MG63 (cell line): Measurements from ENCODE around the gene ARHGAP32. TPM values are rescaled to one million over a fixed set of nuclear protein-coding genes. Genes with fewer than 3 reads are reported as not detected.

Experiments used
- DNase-seq: peaks from one replicate; pipeline ENCODE4 v3.0.0-alpha.2; 2020
- H3K27me3 ChIP-seq: fragments of 250-450 bp; sonication (Bioruptor Pico); 2 replicates; pipeline ENCODE4 v1.5.1; 2020; ENCODE audit warnings: mild to moderate bottlenecking, moderate library complexity
- H3K36me3 ChIP-seq: fragments of 250-450 bp; sonication (Bioruptor Pico); 2 replicates; pipeline ENCODE4 v1.5.1; 2020; ENCODE audit warnings: mild to moderate bottlenecking, moderate library complexity
- H3K4me3 ChIP-seq: fragments of 250-450 bp; sonication (Bioruptor Pico); 2 replicates; pipeline ENCODE4 v1.5.1; 2020; ENCODE audit warnings: mild to moderate bottlenecking, moderate library complexity
- H3K9me3 ChIP-seq: fragments of 250-450 bp; sonication (Bioruptor Pico); 2 replicates; pipeline ENCODE4 v1.5.1; 2020; ENCODE audit warnings: mild to moderate bottlenecking, moderate library complexity
- total RNA-seq: library from RNA; depleted of rRNA; stranded (reverse); fragments of >200 nt; shearing (Covaris generic); gene quantifications from 2 replicates; pipeline ENCODE4 v1.2.3, GENCODE V29; 2014; ENCODE audit warnings: low replicate concordance

The ARHGAP32 gene
- total RNA-seq, 1 experiment from 2014 or later, result 2.8 TPM

GRCh38 chr11:129086976-129087375, 105.1 kb downstream of the ARHGAP32 start:
- Histone ChIP-seq H3K36me3 (no peaks in the 10 kb centered on the region), H3K9me3 (peaks cover 9% of the 10 kb centered on the region), H3K27me3 (no peaks in the 10 kb centered on the region), H3K4me3 (no peak overlapping the region)
- DNase-seq, result no peak

- DNase-seq, result no peak
Measured at GRCh38 chr11:129077191-129077590, 114.9 kb downstream of the ARHGAP32 start.

GRCh38 chr11:129075757-129076156, 116.4 kb downstream of the ARHGAP32 start:
- no peak overlapping the region for H3K4me3 ChIP-seq
- no peaks in the 10 kb centered on the region for H3K27me3 ChIP-seq
- no peak for DNase-seq
- H3K9me3 ChIP-seq, result peaks cover 14% of the 10 kb centered on the region
- no peaks in the 10 kb centered on the region for H3K36me3 ChIP-seq

More at GRCh38 chr11:129077191-129077590, 114.9 kb downstream of the ARHGAP32 start:
- H3K9me3 ChIP-seq, result peaks cover 19% of the 10 kb centered on the region
- H3K27me3 ChIP-seq, result no peaks in the 10 kb centered on the region
- H3K36me3 ChIP-seq, result no peaks in the 10 kb centered on the region
- H3K4me3 ChIP-seq, result no peak overlapping the region

GRCh38 chr11:129067454-129067853, 124.7 kb downstream of the ARHGAP32 start:
- Histone ChIP-seq H3K4me3 (no peak overlapping the region), H3K36me3 (no peaks in the 10 kb centered on the region), H3K27me3 (no peaks in the 10 kb centered on the region), H3K9me3 (no peaks in the 10 kb centered on the region)
- DNase-seq, result no peak

- H3K27me3 ChIP-seq, result no peaks in the 10 kb centered on the region
Measured at GRCh38 chr11:129066229-129066628, 125.9 kb downstream of the ARHGAP32 start.

GRCh38 chr11:129063118-129063517, 129.0 kb downstream of the ARHGAP32 start:
- Histone ChIP-seq H3K9me3 (no peaks in the 10 kb centered on the region), H3K27me3 (no peaks in the 10 kb centered on the region), H3K4me3 (no peak overlapping the region), H3K36me3 (no peaks in the 10 kb centered on the region)
- no peak for DNase-seq

More at GRCh38 chr11:129066229-129066628, 125.9 kb downstream of the ARHGAP32 start:
- Histone ChIP-seq H3K9me3 (no peaks in the 10 kb centered on the region), H3K4me3 (no peak overlapping the region), H3K36me3 (no peaks in the 10 kb centered on the region)
- no peak for DNase-seq

- no peak for DNase-seq
- Histone ChIP-seq H3K36me3 (no peaks in the 10 kb centered on the region), H3K27me3 (no peaks in the 10 kb centered on the region)
Measured at GRCh38 chr11:129061492-129062230, 130.5 kb downstream of the ARHGAP32 start.

GRCh38 chr11:129056916-129057315, 135.2 kb downstream of the ARHGAP32 start:
- no peak for DNase-seq
- Histone ChIP-seq H3K4me3 (no peak overlapping the region), H3K36me3 (no peaks in the 10 kb centered on the region), H3K27me3 (no peaks in the 10 kb centered on the region), H3K9me3 (no peaks in the 10 kb centered on the region)

More at GRCh38 chr11:129061492-129062230, 130.5 kb downstream of the ARHGAP32 start:
- no peaks in the 10 kb centered on the region for H3K9me3 ChIP-seq
- no peak overlapping the region for H3K4me3 ChIP-seq

- Histone ChIP-seq H3K36me3 (no peaks in the 10 kb centered on the region), H3K27me3 (no peaks in the 10 kb centered on the region), H3K4me3 (no peak overlapping the region), H3K9me3 (no peaks in the 10 kb centered on the region)
- no peak for DNase-seq
Measured at GRCh38 chr11:129055196-129055595, 136.9 kb downstream of the ARHGAP32 start.

GRCh38 chr11:129048911-129049310, 143.2 kb downstream of the ARHGAP32 start:
- Histone ChIP-seq H3K9me3 (no peaks in the 10 kb centered on the region), H3K4me3 (no peak overlapping the region), H3K36me3 (no peaks in the 10 kb centered on the region), H3K27me3 (no peaks in the 10 kb centered on the region)
- DNase-seq, result no peak

- Histone ChIP-seq H3K4me3 (no peak overlapping the region), H3K27me3 (no peaks in the 10 kb centered on the region), H3K36me3 (no peaks in the 10 kb centered on the region), H3K9me3 (no peaks in the 10 kb centered on the region)
- no peak for DNase-seq
Measured at GRCh38 chr11:129045150-129045549, 147.0 kb downstream of the ARHGAP32 start.

GRCh38 chr11:129042503-129042902, 149.6 kb downstream of the ARHGAP32 start:
- DNase-seq, result no peak
- H3K9me3 ChIP-seq, result no peaks in the 10 kb centered on the region
- H3K36me3 ChIP-seq, result no peaks in the 10 kb centered on the region
- no peak overlapping the region for H3K4me3 ChIP-seq
- no peaks in the 10 kb centered on the region for H3K27me3 ChIP-seq

- no peak overlapping the region for H3K4me3 ChIP-seq
- H3K9me3 ChIP-seq, result no peaks in the 10 kb centered on the region
- H3K36me3 ChIP-seq, result no peaks in the 10 kb centered on the region
- no peak for DNase-seq
- no peaks in the 10 kb centered on the region for H3K27me3 ChIP-seq
Measured at GRCh38 chr11:129041611-129042018, 150.5 kb downstream of the ARHGAP32 start.

- Histone ChIP-seq H3K9me3 (no peaks in the 10 kb centered on the region), H3K4me3 (no peak overlapping the region), H3K36me3 (no peaks in the 10 kb centered on the region), H3K27me3 (no peaks in the 10 kb centered on the region)
- DNase-seq, result no peak
Measured at GRCh38 chr11:129040934-129041333, 151.2 kb downstream of the ARHGAP32 start.

GRCh38 chr11:129035244-129035643, 156.9 kb downstream of the ARHGAP32 start:
- DNase-seq, result no peak
- no peaks in the 10 kb centered on the region for H3K27me3 ChIP-seq
- no peaks in the 10 kb centered on the region for H3K9me3 ChIP-seq
- H3K4me3 ChIP-seq, result no peak overlapping the region
- H3K36me3 ChIP-seq, result no peaks in the 10 kb centered on the region

- no peak for DNase-seq
- no peak overlapping the region for H3K4me3 ChIP-seq
- no peaks in the 10 kb centered on the region for H3K9me3 ChIP-seq
- no peaks in the 10 kb centered on the region for H3K27me3 ChIP-seq
- no peaks in the 10 kb centered on the region for H3K36me3 ChIP-seq
Measured at GRCh38 chr11:129034001-129034400, 158.1 kb downstream of the ARHGAP32 start.

GRCh38 chr11:129023968-129024676, 168.0 kb downstream of the ARHGAP32 start:
- Histone ChIP-seq H3K27me3 (no peaks in the 10 kb centered on the region), H3K36me3 (no peaks in the 10 kb centered on the region), H3K9me3 (no peaks in the 10 kb centered on the region), H3K4me3 (no peak overlapping the region)
- DNase-seq, result no peak

- DNase-seq, result no peak
- H3K9me3 ChIP-seq, result no peaks in the 10 kb centered on the region
- no peaks in the 10 kb centered on the region for H3K27me3 ChIP-seq
- no peak overlapping the region for H3K4me3 ChIP-seq
- H3K36me3 ChIP-seq, result no peaks in the 10 kb centered on the region
Measured at GRCh38 chr11:129021295-129021694, 170.8 kb downstream of the ARHGAP32 start.
